ENCODE results near the gene GIPC2.
A peak's percentile ranks its signal among the peaks of the same experiment; 100 is the strongest.

Gene GIPC2

DNA sequence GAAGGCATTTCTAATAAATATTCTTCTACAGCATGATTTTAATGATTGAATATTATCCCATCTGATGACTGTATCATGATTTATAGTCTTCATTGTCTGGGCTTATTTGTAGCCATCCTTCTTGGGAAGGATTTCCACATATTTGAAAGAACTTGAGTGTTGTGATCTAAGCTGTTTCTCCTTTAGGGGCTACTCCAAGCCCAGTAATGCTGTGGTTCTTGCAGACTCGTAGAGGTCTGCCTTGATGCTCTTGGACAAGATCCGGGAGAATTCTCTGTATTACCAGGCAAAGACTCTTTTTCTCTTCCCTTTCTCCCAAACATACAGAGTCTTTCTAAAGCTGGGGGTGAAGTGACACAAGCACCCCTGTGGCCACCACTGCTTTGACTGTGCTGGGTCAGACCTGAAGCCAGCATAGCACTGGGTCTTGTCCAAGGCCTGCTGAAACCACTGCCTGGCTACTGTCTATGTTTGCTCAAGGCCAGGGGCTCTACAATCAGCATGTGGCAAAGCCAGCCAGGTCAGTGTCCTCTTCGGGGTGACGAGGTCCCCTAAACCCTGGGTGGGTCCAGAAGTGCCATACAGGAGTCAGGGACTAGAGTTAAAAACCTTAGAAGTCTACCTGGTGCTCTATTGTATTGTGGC, 107.4 kb downstream of the GIPC2 start:
- DNase-seq = no peak

DNA sequence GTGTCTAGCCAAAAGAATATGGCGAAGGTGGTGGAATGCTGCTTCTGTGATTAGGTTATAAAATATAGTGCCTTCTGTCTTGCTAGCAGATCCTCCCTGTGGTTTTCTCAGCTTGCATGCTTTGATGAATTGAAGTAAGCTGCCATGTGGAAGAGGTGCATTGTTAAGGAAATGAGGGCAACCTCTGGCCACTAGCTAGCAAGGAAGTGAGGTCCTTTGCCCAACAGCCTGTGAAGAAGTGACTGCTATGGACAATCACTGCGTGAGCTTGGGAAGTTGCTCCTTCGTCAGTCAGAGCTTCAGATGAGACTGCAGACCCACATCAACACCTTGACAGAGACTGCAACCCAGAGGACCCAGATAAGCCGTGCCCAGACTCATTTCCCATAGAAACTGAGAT, 109.4 kb downstream of the GIPC2 start:
- no peak for DNase-seq

DNA sequence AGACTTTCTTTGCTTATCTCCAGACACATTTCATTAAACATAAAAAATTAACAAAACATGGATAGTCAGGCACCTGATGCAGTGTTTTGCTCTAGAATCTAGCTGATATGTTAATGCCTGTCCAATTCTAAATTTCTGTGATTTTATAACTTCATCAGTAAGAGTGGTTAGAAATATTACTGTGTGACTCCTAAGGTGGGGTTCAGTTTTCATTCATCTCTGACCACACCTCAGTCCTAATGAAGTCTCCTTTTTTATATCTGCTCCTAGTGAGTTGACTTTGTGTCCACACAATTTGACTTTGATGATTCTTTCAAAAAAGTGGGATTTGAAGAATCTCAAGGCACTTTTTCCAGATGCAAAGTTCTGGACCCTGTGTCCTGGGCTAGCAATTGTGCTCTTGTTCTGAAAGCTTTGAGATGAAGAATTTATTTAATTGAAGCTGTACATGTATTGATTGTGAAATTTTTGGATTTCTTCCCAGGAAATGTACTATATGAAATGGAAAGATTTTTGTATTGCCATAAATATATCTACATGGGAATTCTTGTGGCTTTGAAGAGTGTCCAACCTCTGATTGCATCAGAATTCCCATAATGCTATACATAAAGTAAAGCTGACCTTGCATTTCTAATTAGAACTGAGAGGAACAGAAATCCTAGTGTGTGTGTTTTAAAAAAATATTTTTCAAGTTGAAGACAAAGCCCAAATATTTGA, 111.2 kb downstream of the GIPC2 start:
- DNase-seq = no peak

- no peak for DNase-seq
Measured at GRCh38 chr1:78165816-78166215, 120.0 kb downstream of the GIPC2 start.

- DNase-seq = no peak
Measured at GRCh38 chr1:78168306-78168705, 122.5 kb downstream of the GIPC2 start.

DNA sequence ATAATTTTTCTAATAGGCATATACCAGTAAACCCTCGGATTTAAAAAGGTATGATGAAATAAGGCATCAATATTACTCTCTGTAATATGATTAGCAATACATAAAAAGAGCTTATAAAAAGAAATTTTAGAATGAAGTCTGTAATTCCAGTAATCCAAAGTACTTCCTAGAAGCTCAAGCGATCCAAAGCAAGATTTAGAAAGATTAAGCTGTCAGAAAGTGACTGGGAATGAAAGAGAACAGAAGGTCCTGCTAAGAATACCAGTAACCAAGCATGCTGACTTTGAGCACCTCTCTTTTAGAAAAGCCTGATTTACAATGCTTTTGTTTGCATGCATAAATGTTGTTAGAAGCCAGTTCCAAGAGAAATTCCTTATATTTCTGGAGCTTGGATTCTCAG, 125.1 kb downstream of the GIPC2 start:
- no peak for DNase-seq

DNA sequence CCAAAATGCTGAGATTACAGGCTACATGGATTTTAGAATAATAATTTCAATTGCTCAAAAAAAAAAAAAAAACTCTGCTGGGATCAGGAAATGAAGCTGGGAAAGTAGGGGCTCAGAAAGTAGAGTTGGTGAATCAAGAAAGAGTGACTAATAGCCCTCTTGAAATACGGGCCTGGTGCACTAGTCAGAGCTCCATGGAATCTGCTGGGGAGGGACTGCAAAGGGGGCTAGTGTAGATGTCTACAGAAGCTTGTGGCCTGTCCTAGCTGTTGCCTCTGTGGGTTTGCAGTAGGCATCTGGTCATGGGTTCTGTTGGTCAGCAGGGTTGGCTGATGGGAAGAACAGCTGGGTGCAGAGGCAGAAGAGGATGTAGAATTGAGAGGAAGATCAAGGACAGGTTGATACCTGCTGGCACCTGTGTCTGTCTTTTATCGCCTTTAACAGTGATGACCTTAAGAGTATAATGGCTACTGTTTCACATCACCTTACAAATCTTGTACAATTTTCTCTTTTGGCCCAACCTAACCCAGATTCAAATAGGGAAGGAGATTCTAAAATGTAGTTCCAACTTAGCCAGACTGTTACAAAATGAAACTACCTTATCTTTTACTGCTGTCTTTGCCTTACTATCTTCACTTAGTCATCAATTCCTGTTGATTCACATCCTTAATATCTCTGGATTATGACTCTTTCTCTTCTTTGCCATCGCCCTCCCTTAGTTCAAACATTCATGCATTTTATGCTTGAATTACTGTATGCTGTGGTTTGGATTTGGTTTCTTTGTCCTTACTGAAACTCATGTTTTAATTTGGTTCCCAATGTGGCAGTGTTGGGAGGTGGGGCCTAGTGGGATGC, 126.2 kb downstream of the GIPC2 start:
- no peak for DNase-seq

DNA sequence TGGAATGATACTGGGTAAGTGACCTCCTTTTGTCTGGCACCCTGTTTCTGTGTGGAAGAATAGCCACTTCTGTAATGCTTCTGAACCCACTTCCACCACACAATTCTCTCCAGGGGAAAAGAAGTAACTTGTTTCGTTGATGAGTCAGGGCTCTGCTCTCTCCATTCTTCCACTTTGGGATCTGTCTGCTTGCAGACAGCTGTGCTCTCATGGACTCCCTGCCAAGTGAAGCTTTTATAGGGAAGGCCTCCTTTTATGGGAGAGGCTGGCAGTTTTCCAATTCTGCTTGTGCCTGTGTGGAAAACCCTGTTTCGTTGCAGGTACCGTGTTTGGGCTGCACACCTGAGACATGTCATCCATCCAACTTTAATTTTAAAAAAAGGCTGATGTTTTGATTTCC, 130.7 kb downstream of the GIPC2 start:
- DNase-seq = peak; percentile 21

DNA sequence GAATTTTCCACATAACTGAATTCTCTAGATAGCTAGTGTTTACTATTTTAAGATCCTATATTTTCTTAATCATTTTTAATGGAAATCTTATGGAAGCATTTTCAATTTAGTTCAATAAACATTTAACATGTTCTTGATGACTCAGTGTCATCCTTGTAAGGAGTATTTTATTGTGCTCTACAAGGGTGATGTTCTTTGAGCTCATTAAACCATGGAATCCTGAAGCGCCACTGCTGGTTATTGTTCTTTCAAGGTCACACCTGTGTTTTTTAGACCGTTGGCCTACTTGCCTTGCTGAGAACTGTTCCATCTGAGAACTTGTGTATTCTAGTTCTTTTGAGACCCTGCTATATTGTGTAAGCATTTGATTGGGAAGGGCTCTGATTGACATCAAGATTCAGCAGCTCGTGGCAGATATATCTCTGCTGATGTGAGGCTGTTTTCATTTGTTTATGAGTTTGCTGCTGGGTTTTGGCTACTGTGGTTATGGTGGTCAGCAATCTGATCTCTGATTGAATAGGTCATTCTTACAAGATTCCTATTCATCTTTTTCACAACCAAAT, 132.0 kb downstream of the GIPC2 start:
- no peak for DNase-seq

DNA sequence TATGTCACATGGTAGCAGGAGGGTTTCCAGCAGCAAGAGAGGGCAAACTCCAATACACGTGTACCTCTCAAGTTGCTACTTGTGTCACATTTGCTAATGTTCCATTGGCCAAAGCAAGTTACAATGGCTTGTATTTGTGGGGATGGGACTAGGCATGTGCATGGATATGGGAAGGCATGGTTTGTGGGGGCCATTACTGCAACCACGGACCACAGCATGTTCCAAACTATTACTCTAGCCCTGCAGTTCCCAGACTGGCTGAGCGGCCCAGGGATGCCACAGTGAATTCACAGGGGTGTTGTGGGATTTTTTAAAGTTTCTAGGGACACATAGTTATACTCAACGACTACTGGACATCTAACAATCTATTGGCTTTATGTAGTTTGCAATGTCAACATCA, 133.1 kb downstream of the GIPC2 start:
- DNase-seq = no peak

DNA sequence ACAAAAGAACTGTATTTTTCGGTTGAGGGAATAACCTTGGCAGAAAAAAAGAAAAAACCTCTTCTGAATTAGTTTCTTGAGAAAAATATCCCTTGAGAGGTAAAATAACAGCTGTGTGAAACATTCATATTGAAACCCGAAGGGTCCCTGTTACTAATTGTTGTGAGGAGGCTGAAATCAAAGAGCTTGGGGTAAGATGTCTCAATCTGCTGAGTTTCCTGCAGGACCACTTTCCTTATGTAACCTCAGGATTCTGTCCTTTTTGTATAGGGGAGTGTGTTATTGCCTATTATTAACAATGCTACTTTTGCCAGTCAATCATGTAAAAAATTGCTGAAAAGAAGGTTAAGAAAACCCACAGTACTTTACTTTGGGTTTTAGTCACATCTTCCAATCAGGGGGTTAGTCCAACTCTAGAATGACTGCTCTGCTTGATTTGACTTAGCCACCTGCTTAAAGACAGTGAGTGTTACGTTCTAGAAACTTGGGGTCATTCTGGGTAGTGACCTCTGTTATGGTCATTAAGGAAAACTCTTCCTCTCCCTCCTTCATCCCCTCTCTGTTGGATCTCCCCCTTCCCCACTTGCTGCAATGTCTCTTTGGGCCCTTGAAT, 138.8 kb downstream of the GIPC2 start:
- no peak for DNase-seq

All from NCI-H1092 treated with DMSO at 0.1 percent for 48 hours (cell line).